Measurements from ENCODE around the gene NEDD4L.

DNA sequence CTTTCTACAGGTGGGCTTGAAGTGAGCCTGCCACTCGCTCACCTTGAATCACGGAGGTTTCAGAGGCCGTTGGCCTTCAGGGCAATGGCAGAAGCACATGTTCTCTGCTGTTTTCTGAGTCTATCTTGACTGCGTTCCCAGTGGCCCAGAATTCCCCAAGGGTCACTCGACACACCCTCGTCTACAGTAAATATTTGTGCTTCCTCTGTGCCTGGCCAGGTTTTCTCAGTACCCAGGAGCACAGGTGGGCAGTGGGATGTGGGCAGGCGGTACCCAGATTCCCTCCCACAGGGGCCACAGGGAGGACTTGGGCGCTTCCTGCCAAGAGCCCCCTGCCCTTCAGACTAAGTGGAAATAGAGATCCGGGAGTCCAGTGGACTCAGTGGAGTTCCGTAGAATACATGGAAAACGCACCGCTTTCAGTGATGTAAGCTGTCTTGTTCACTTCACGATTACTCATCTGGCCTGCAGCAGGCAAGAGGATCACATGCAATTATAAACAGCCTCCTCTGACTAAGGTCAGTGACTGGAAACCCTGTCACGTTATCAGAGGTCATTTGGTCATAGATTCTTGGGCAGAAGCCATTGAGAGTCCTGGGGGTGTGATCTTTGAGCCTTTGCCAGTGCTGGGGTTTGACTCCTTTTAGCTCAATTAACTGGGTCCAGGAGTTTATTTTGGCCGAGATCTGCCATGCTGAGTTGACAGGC lies 179.8 kb downstream of the NEDD4L start:
- TF ChIP-seq, protein P1, sequence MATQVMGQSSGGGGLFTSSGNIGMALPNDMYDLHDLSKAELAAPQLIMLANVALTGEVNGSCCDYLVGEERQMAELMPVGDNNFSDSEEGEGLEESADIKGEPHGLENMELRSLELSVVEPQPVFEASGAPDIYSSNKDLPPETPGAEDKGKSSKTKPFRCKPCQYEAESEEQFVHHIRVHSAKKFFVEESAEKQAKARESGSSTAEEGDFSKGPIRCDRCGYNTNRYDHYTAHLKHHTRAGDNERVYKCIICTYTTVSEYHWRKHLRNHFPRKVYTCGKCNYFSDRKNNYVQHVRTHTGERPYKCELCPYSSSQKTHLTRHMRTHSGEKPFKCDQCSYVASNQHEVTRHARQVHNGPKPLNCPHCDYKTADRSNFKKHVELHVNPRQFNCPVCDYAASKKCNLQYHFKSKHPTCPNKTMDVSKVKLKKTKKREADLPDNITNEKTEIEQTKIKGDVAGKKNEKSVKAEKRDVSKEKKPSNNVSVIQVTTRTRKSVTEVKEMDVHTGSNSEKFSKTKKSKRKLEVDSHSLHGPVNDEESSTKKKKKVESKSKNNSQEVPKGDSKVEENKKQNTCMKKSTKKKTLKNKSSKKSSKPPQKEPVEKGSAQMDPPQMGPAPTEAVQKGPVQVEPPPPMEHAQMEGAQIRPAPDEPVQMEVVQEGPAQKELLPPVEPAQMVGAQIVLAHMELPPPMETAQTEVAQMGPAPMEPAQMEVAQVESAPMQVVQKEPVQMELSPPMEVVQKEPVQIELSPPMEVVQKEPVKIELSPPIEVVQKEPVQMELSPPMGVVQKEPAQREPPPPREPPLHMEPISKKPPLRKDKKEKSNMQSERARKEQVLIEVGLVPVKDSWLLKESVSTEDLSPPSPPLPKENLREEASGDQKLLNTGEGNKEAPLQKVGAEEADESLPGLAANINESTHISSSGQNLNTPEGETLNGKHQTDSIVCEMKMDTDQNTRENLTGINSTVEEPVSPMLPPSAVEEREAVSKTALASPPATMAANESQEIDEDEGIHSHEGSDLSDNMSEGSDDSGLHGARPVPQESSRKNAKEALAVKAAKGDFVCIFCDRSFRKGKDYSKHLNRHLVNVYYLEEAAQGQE (IDR thresholded peaks at IDR 0.05; ENCODE audit: low read depth, low read length): no peak
- TF ChIP-seq MXI1 (IDR thresholded peaks at IDR 0.05; ENCODE audit: low read depth, low read length) (no peak), POLR2AphosphoS5 (IDR thresholded peaks at IDR 0.05; ENCODE audit: low read length) (no peak), ETV6 (conservative IDR thresholded peaks at IDR 0.05 in 1 of 2, IDR thresholded peaks at IDR 0.05 in 1 of 2; ENCODE audit: borderline replicate concordance in 1 of 2, low read depth in 1 of 2) (no peak), POU2F2 (IDR thresholded peaks at IDR 0.05; ENCODE audit: borderline replicate concordance, low read depth, low read length) (no peak)
- TF ChIP-seq, protein P2, sequence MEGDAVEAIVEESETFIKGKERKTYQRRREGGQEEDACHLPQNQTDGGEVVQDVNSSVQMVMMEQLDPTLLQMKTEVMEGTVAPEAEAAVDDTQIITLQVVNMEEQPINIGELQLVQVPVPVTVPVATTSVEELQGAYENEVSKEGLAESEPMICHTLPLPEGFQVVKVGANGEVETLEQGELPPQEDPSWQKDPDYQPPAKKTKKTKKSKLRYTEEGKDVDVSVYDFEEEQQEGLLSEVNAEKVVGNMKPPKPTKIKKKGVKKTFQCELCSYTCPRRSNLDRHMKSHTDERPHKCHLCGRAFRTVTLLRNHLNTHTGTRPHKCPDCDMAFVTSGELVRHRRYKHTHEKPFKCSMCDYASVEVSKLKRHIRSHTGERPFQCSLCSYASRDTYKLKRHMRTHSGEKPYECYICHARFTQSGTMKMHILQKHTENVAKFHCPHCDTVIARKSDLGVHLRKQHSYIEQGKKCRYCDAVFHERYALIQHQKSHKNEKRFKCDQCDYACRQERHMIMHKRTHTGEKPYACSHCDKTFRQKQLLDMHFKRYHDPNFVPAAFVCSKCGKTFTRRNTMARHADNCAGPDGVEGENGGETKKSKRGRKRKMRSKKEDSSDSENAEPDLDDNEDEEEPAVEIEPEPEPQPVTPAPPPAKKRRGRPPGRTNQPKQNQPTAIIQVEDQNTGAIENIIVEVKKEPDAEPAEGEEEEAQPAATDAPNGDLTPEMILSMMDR (IDR thresholded peaks at IDR 0.05 in 2 of 3, conservative IDR thresholded peaks at IDR 0.05 in 1 of 3; ENCODE audit: control insufficient read depth in 2 of 3, extremely low read depth in 1 of 3, insufficient read depth in 1 of 3, low read depth in 3 of 3, low read length in 3 of 3): no peak
